ENCODE data around the gene SEMA5A.

DNA sequence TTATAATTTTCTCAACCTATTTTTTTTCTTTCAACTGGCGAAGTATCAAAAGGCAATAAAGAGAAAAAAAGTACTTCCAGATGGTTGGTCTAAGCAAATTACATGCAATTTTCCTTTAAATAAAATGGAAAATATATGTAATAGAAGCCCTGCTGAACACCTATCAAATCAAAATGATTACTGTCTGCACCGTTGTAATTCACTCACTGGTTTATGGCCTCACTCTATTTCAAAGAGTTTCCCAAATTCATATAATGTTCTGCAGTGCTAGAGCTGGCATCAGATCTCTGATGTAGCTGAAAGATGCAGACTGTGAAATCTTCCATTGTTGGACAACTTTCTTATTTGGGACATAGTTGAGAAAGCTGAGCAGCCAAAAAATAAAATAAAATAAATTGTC is 130.3 kb downstream of the SEMA5A start:
- no peak for TF ChIP-seq EZH2 (IDR thresholded peaks at IDR 0.05; ENCODE audit: low read length)
- TF ChIP-seq, protein P1, sequence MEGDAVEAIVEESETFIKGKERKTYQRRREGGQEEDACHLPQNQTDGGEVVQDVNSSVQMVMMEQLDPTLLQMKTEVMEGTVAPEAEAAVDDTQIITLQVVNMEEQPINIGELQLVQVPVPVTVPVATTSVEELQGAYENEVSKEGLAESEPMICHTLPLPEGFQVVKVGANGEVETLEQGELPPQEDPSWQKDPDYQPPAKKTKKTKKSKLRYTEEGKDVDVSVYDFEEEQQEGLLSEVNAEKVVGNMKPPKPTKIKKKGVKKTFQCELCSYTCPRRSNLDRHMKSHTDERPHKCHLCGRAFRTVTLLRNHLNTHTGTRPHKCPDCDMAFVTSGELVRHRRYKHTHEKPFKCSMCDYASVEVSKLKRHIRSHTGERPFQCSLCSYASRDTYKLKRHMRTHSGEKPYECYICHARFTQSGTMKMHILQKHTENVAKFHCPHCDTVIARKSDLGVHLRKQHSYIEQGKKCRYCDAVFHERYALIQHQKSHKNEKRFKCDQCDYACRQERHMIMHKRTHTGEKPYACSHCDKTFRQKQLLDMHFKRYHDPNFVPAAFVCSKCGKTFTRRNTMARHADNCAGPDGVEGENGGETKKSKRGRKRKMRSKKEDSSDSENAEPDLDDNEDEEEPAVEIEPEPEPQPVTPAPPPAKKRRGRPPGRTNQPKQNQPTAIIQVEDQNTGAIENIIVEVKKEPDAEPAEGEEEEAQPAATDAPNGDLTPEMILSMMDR (optimal IDR thresholded peaks at IDR 0.05 in 1 of 3, IDR thresholded peaks at IDR 0.05 in 1 of 3, conservative IDR thresholded peaks at IDR 0.05 in 1 of 3; ENCODE audit: extremely low read depth in 1 of 3, insufficient read depth in 2 of 3, low read length in 3 of 3): no peak

All from keratinocyte (primary cell).